HG02885 (cell line): ENCODE results near the gene DSCAM.
"Not testable (repeated sequence)": the region's sequence is repeated elsewhere in the genome, so short reads cannot be mapped to it uniquely, and the experiment has no call there.

Experiments used
- ATAC-seq: cut with Tn5 transposase; IDR thresholded peaks from one replicate; pipeline ENCODE4 v1.9.1; 2021; ENCODE audit warnings: mild to moderate bottlenecking; ENCODE audit not compliant: unreplicated experiment, poor library complexity

The DSCAM gene

GRCh38 chr21:40846587-40847411 is at the start of gene DSCAM:
Gene DSCAM, minus strand, starts transcription at chr21:40847158. Its CDS starts 497 bp downstream, at chr21:40846661.
- ATAC-seq, result no peak

GRCh38 chr21:40895697-40896096 is 48.7 kb upstream of the DSCAM start:
- not testable (repeated sequence) for ATAC-seq

- no peak for ATAC-seq
Observed at GRCh38 chr21:40886931-40887330, 40.0 kb upstream of the DSCAM start.

- ATAC-seq, result no peak
Observed at GRCh38 chr21:40886006-40886405, 39.0 kb upstream of the DSCAM start.

- ATAC-seq, result no peak
Observed at GRCh38 chr21:40882192-40882915, 35.4 kb upstream of the DSCAM start.

- no peak for ATAC-seq
Observed at GRCh38 chr21:40881767-40882166, 34.8 kb upstream of the DSCAM start.

- ATAC-seq, result no peak
Observed at GRCh38 chr21:40871099-40871498, 24.1 kb upstream of the DSCAM start.

- ATAC-seq, result no peak
Observed at GRCh38 chr21:40863839-40864238, 16.9 kb upstream of the DSCAM start.

- ATAC-seq, result no peak
Observed at GRCh38 chr21:40858517-40858916, 11.6 kb upstream of the DSCAM start.

GRCh38 chr21:40853956-40854688 is 7.2 kb upstream of the DSCAM start:
- ATAC-seq, result no peak

GRCh38 chr21:40852563-40852962 is 5.6 kb upstream of the DSCAM start:
- ATAC-seq, result no peak

- no peak for ATAC-seq
Observed at GRCh38 chr21:40851749-40852148, 4.8 kb upstream of the DSCAM start.

GRCh38 chr21:40850071-40850470 is 3.1 kb upstream of the DSCAM start:
- ATAC-seq, result no peak

GRCh38 chr21:40847951-40848350 is 993 bp upstream of the DSCAM start:
- ATAC-seq, result no peak

GRCh38 chr21:40846103-40846502 is 855 bp downstream of the DSCAM start:
- no peak for ATAC-seq

- no peak for ATAC-seq
Observed at GRCh38 chr21:40845441-40845995, 1.4 kb downstream of the DSCAM start.

GRCh38 chr21:40844935-40845334 is 2.0 kb downstream of the DSCAM start:
- ATAC-seq, result no peak

- no peak for ATAC-seq
Observed at GRCh38 chr21:40842197-40842552, 4.8 kb downstream of the DSCAM start.

- no peak for ATAC-seq
Observed at GRCh38 chr21:40841524-40842196, 5.3 kb downstream of the DSCAM start.
